Transverse colon (tissue), 3 donors: Measurements from ENCODE around the gene SYMPK.

Experiments used
- CTCF ChIP-seq, 5 experiments: fragments of 200-600 bp in 3 of 5; fragments of 450-650 bp in 2 of 5; sonication (generic) in 3 of 5; IDR thresholded peaks; 1 replicate in 2 of 5; 2 replicates in 3 of 5; pipeline ENCODE4 v1.5.1; 2016 to 2017; ENCODE audit warnings: antibody characterized with exemption in 5 of 5, inconsistent platforms in 3 of 5, mild to moderate bottlenecking in 2 of 5, moderate library complexity in 1 of 5
- POLR2A ChIP-seq: fragments of 450-650 bp; IDR thresholded peaks from one replicate; pipeline ENCODE4 v1.6.1; 2016; ENCODE audit warnings: antibody characterized with exemption, mild to moderate bottlenecking, moderate library complexity

- no peak for TF ChIP-seq CTCF (IDR thresholded peaks at IDR 0.05)
- peak; percentile 33 for TF ChIP-seq POLR2A
Measured at GRCh38 chr19:45878043-45878794, 15.3 kb upstream of the SYMPK start.
